ENCODE results near the gene MYO3B. TPM values are rescaled to one million over a fixed set of nuclear protein-coding genes. Genes with fewer than 3 reads are reported as not detected.

Gene MYO3B
- total RNA-seq, 1 donor from 2014 or later = not detected

- no peak for ATAC-seq (ENCODE audit: low read depth)
- Mint-ChIP-seq H3K27me3 (peaks cover 18% of the 10 kb centered on the region), H3K27ac (no peak overlapping the region), H3K4me1 (no peaks in the 10 kb centered on the region), H3K4me3 (no peak overlapping the region), H3K36me3 (ENCODE audit: low read depth) (no peaks in the 10 kb centered on the region), H3K9me3 (no peaks in the 10 kb centered on the region)
- POLR2A ChIA-PET = no interaction called here
- CTCF ChIA-PET = interaction anchor here (0.6 to 2.7 kb wide), 6 partner anchors 8 to 512 kb away, joined by 3 to 12 read pairs (median 4); partner anchors contain the start of gene GAD1
- DNase-seq = no peak
- intact Hi-C loops (cut with micrococcal nuclease) = loop anchor here (1.0 kb wide), 2 partner anchors 455 to 513 kb away; no protein-coding TSS in a partner anchor
- TF ChIP-seq CTCF (IDR thresholded peaks at IDR 0.05) = no peak
These were observed 182.7 kb downstream of the MYO3B start for GRCh38 chr2:170360546-170361089.

- DNase-seq (no peak), ATAC-seq (ENCODE audit: low read depth) (no peak)
- no peaks in the 10 kb centered on the region for H3K9me3 Mint-ChIP-seq
- H3K4me3 Mint-ChIP-seq = no peak overlapping the region
- H3K4me1 Mint-ChIP-seq = no peaks in the 10 kb centered on the region
- intact Hi-C loops (cut with micrococcal nuclease) = loop anchor here (1.0 kb wide), 2 partner anchors 454 to 512 kb away; no protein-coding TSS in a partner anchor
- ChIA-PET CTCF (interaction anchor here (0.6 to 2.7 kb wide), 7 partner anchors 9 to 512 kb away, joined by 3 to 12 read pairs (median 4); partner anchors contain the start of gene GAD1), POLR2A (no interaction called here)
- no peak for TF ChIP-seq CTCF (IDR thresholded peaks at IDR 0.05)
- no peaks in the 10 kb centered on the region for H3K36me3 Mint-ChIP-seq (ENCODE audit: low read depth)
- peaks cover 18% of the 10 kb centered on the region for H3K27me3 Mint-ChIP-seq
- H3K27ac Mint-ChIP-seq = no peak overlapping the region
These were observed 183.4 kb downstream of the MYO3B start for GRCh38 chr2:170361090-170361936.

- no peaks in the 10 kb centered on the region for H3K4me1 Mint-ChIP-seq
- no peaks in the 10 kb centered on the region for H3K9me3 Mint-ChIP-seq
- no peak overlapping the region for H3K4me3 Mint-ChIP-seq
- DNase-seq = no peak
- H3K36me3 Mint-ChIP-seq (ENCODE audit: low read depth) = no peaks in the 10 kb centered on the region
- CTCF ChIA-PET = interaction anchor here (2.7 kb wide), 1 partner anchor 453 kb away, joined by 11 read pairs; the partner anchor contains the start of gene GAD1
- no peak for ATAC-seq (ENCODE audit: low read depth)
- intact Hi-C loops (cut with micrococcal nuclease) = no loop called here
- H3K27ac Mint-ChIP-seq = no peak overlapping the region
- POLR2A ChIA-PET = no interaction called here
- TF ChIP-seq CTCF (IDR thresholded peaks at IDR 0.05) = no peak
- peaks cover 19% of the 10 kb centered on the region for H3K27me3 Mint-ChIP-seq
These were observed 184.4 kb downstream of the MYO3B start for GRCh38 chr2:170362313-170362870.

GRCh38 chr2:170362871-170363631 is 185.1 kb downstream of the MYO3B start:
- no peaks in the 10 kb centered on the region for H3K9me3 Mint-ChIP-seq
- no peak overlapping the region for H3K27ac Mint-ChIP-seq
- ChIA-PET POLR2A (no interaction called here), CTCF (interaction anchor here (0.8 to 2.7 kb wide), 3 partner anchors 17 to 452 kb away, joined by 3 to 11 read pairs (median 5); partner anchors contain the start of gene GAD1)
- DNase-seq (no peak), ATAC-seq (ENCODE audit: low read depth) (no peak)
- H3K36me3 Mint-ChIP-seq (ENCODE audit: low read depth) = no peaks in the 10 kb centered on the region
- no peaks in the 10 kb centered on the region for H3K4me1 Mint-ChIP-seq
- no peak for TF ChIP-seq CTCF (IDR thresholded peaks at IDR 0.05)
- intact Hi-C loops (cut with micrococcal nuclease) = no loop called here
- H3K27me3 Mint-ChIP-seq = peaks cover 20% of the 10 kb centered on the region
- no peak overlapping the region for H3K4me3 Mint-ChIP-seq

All from activated B cell treated with CpG ODN at 0.5 μM for 24 hours (primary cell).